ENCODE data around the gene MDM2.

DNA sequence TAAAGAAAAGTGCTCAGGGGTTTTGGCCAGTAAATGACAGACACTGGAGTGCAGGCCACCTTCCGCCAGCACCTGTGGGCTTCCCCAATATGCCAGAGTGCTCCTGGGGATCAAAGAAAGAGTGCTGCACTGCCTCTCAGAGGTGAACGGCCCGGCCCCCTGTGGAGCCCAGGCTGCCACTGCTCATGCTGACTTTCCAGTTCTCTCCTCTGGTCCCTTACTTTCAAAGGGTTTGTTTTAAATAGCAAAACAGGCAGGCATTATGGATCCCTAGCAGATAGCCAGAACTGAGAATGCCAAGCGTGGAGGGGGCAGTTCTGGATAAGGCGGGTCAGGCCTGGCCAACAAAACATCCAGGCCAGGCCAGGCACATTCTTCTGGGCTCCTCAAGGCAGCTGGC lies 59.6 kb downstream of the MDM2 start:
- TF ChIP-seq POLR2AphosphoS5 (IDR thresholded peaks at IDR 0.05) (no peak), POLR2A (IDR thresholded peaks at IDR 0.05) (no peak)
- TF ChIP-seq, protein P1, sequence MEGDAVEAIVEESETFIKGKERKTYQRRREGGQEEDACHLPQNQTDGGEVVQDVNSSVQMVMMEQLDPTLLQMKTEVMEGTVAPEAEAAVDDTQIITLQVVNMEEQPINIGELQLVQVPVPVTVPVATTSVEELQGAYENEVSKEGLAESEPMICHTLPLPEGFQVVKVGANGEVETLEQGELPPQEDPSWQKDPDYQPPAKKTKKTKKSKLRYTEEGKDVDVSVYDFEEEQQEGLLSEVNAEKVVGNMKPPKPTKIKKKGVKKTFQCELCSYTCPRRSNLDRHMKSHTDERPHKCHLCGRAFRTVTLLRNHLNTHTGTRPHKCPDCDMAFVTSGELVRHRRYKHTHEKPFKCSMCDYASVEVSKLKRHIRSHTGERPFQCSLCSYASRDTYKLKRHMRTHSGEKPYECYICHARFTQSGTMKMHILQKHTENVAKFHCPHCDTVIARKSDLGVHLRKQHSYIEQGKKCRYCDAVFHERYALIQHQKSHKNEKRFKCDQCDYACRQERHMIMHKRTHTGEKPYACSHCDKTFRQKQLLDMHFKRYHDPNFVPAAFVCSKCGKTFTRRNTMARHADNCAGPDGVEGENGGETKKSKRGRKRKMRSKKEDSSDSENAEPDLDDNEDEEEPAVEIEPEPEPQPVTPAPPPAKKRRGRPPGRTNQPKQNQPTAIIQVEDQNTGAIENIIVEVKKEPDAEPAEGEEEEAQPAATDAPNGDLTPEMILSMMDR (IDR thresholded peaks at IDR 0.05), result no peak
